Measurements from ENCODE around the gene CIROP.

GRCh38 chr14:23137813-23138535 is 33.2 kb upstream of the CIROP start:
- TF ChIP-seq, protein P1, sequence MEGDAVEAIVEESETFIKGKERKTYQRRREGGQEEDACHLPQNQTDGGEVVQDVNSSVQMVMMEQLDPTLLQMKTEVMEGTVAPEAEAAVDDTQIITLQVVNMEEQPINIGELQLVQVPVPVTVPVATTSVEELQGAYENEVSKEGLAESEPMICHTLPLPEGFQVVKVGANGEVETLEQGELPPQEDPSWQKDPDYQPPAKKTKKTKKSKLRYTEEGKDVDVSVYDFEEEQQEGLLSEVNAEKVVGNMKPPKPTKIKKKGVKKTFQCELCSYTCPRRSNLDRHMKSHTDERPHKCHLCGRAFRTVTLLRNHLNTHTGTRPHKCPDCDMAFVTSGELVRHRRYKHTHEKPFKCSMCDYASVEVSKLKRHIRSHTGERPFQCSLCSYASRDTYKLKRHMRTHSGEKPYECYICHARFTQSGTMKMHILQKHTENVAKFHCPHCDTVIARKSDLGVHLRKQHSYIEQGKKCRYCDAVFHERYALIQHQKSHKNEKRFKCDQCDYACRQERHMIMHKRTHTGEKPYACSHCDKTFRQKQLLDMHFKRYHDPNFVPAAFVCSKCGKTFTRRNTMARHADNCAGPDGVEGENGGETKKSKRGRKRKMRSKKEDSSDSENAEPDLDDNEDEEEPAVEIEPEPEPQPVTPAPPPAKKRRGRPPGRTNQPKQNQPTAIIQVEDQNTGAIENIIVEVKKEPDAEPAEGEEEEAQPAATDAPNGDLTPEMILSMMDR (IDR thresholded peaks at IDR 0.05), result no peak
- no peak for TF ChIP-seq POLR2A (IDR thresholded peaks at IDR 0.05)

All from Peyer's patch (tissue), 4 donors.